Measurements from ENCODE around the gene CFAP92. TPM values are rescaled to one million over a fixed set of nuclear protein-coding genes. Genes with fewer than 3 reads are reported as not detected.
"Not testable (repeated sequence)": the region's sequence is repeated elsewhere in the genome, so short reads cannot be mapped to it uniquely, and the experiment has no call there.

CFAP92 gene
- total RNA-seq, 1 donor from 2014 or later, result 0.15 TPM

DNA sequence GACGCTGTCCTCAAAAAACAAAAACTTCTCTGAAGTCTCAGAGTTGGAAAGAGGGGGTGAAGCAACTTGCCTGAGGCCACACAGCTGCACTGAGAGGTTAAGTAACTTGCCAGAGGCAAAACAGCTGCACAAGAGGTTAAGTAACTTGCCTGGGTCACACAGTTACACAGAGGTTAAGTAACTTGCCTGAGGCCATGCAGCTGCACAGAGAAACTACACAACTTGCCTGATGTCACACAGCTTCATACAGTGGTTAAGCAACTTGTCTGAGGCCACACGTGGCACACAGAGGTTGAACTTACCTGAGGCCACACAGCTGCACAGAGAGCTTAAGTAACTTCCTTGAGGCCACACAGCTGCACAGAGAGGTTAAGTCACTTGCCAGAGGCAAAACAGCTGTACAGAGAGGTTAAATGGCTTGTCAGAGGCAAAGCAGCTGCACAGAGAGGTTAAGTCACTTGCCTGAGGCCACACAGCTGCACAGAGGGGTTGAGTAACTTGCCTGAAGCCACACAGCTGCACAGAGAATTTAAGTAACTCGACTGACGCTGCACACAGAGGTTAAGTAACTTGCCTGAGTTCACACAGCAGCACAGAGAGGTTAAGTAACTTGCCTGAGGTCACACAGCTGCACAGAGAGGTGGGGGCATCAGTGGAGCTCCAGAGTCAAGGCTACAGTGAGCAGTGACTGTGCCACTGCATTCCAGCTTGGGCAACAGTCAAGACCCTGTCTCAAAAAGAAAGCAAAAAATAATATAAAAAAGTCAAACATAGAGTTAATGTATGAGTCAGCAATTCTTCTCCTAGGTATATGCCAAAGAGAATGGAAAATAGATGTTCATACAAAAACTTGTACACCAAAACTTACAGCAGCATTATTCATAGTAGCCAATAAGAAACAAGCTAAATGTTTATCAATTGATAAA, 126.4 kb downstream of the CFAP92 start:
- no peak for DNase-seq (ENCODE audit: low read depth)

DNA sequence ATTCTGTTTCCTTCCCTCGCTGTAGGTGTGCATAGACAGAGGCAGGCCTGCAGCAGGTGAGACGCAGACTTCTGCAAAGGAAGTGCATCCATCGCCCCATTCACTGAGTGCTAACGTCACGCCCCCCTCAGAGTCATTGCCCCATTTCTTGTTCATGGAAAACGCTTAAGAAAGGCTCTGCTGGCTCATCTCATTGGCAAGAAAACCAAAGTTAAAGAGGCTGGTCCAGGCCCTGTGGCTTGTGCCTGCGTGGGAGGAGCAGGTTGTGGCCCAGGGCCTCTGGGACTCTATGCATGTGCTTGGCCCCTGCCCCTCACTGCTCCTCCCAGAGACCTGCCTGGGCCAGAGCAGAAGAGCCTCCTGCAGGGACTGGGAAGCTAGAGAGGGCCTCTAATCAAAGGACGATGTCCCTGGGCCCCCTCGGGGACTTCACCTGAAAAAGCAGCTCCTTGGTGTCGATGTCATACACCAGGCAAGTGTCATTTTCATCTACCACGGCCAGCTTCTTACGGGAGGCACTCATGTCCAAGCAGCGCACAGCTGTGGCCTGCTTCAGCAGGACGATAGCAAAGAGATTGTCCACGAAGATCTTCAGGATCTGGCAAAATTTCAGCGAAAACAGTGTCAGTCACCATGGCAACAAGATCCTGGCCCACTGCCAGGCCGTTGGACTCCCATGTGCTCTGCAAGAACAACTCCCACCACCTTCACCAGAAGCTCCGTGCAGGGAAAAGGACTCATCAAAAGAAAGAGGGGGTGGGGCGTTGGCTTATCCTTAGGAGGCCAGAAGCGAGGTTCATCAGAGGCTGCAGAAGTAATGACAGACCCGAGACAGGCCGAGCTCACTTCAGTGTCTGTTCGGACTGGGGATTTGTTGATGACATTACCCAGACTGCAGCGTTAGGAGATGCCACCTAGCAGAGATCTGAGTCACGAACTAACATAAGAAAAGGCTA, 128.7 kb downstream of the CFAP92 start:
- not testable (repeated sequence) for DNase-seq (ENCODE audit: low read depth)

GRCh38 chr3:128864351-128864811, 129.5 kb downstream of the CFAP92 start:
- DNase-seq (ENCODE audit: low read depth), result no peak

GRCh38 chr3:128863560-128863959, 130.3 kb downstream of the CFAP92 start:
- no peak for DNase-seq (ENCODE audit: low read depth)

- no peak for DNase-seq (ENCODE audit: low read depth)
Observed at GRCh38 chr3:128861491-128861890, 132.4 kb downstream of the CFAP92 start.

Other genes with a start within 250 kb of the CFAP92 start
- 47.2 and 48.9 TPM in 2 replicates for gene ACAD9, start 114.5 kb downstream of the CFAP92 start, total RNA-seq
- not detected in 2 replicates for gene EFCC1, start 7.2 kb upstream of the CFAP92 start, total RNA-seq
- gene GP9, start 66.7 kb upstream of the CFAP92 start, total RNA-seq, result not detected in 2 replicates
- 38.3 and 41.7 TPM in 2 replicates for gene RAB43, start 127.7 kb upstream of the CFAP92 start, total RNA-seq
- 18.7 and 19.8 TPM in 2 replicates for gene ISY1, start 167.0 kb upstream of the CFAP92 start, total RNA-seq
- 276 and 290 TPM in 2 replicates for gene CNBP, start 189.8 kb upstream of the CFAP92 start, total RNA-seq